Measurements from ENCODE around the gene AHSP. TPM values are rescaled to one million over a fixed set of nuclear protein-coding genes. Genes with fewer than 3 reads are reported as not detected.
"Not testable (repeated sequence)": the region's sequence is repeated elsewhere in the genome, so short reads cannot be mapped to it uniquely, and the experiment has no call there.

Gene AHSP
- total RNA-seq, 2 donors from 2014 or later: not detected

DNA sequence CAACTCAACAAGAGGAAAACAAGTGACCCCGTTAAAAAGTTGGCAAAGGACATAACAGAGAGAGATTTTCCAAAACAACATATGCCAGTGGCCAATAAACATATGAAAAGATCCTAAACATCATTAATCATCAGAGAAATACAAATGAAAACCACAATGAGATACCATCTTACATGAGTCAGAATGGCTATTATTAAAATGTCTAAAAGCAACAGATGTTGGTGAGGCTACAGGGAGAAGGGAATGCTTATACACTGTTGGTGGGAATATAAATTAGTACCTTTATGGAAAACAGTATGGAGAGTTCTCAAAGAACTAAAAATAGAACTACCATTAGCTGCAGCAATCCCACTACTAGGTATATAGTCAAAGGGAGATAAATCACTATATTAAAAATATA, 46.5 kb downstream of the AHSP start:
- intact Hi-C loops (cut with DNase I); DNase-seq; ATAC-seq: not testable (repeated sequence)

DNA sequence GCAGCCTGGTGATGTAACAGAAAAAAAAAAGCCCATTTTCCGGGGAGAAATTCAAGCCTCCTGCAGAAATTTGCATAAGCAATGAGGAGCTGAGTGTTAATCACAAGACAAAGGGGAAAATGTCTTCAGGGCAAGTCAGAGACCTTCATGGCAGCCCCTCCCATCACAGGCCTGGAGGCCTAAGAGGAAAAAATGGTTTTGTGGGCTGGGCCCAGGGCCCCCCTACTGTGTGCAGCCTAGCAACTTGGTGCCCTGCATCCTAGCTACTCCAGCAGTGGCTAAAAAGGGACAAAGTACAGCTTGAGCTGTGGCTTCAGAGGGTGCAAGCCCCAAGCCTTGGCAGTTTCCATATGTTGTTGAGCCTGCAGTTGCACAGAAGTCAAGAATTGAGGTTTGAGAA, 49.7 kb downstream of the AHSP start:
- ATAC-seq (no peak), DNase-seq (no peak)
- intact Hi-C loops (cut with DNase I): no loop called here

Other genes with a start within 250 kb of the AHSP start
- gene ITGAX, start 172.7 kb upstream of the AHSP start, total RNA-seq: 1 to 10 TPM; 1.7 to 3.5 TPM
- under 1 TPM in 1 of 2 donors, not detected in 1; 0.24 TPM for gene ITGAD, start 134.6 kb upstream of the AHSP start, total RNA-seq
- 100 to 1,000 TPM; 743 to 769 TPM for gene COX6A2, start 99.5 kb upstream of the AHSP start, total RNA-seq
- gene ZNF843, start 85.1 kb upstream of the AHSP start, total RNA-seq: 1 to 10 TPM; 2.3 to 3.0 TPM
- 1 to 10 TPM; 7.0 to 8.9 TPM for gene ARMC5, start 68.4 kb upstream of the AHSP start, total RNA-seq
- gene TGFB1I1, start 55.7 kb upstream of the AHSP start, total RNA-seq: 10 to 100 TPM; 33.2 to 57.9 TPM
- gene SLC5A2, start 44.8 kb upstream of the AHSP start, total RNA-seq: not detected
- gene RUSF1, start 19.5 kb upstream of the AHSP start, total RNA-seq: 10 to 100 TPM; 25.6 to 36.6 TPM

Measured in left cardiac atrium (tissue), 4 donors.